NB4 (cell line): ENCODE results near the gene EIF4G3.
A peak's percentile ranks its signal among the peaks of the same experiment; 100 is the strongest.

Source experiments
- DNase-seq: peaks from one replicate; pipeline ENCODE4 v3.0.0; 2010; ENCODE audit warnings: low read depth
- H3K4me3 ChIP-seq: one replicate; pipeline ENCODE4 v1.5.1; 2011; ENCODE audit warnings: mild to moderate bottlenecking, low read depth, low read length, moderate library complexity
- MYC ChIP-seq: IDR thresholded peaks from 2 replicates; pipeline ENCODE4 v1.6.1; 2011; ENCODE audit warnings: low read depth, low read length
- POLR2A ChIP-seq: IDR thresholded peaks from 2 replicates; pipeline ENCODE4 v1.6.1; 2011; ENCODE audit warnings: mild to moderate bottlenecking; ENCODE audit not compliant: insufficient read length; ENCODE audit errors: extremely low read depth
- TF ChIP-seq, protein P1 (sequence below): IDR thresholded peaks from 2 replicates; pipeline ENCODE4 v1.6.1; 2011; ENCODE audit warnings: low read depth, low read length
- TF ChIP-seq, protein P2 (sequence below): IDR thresholded peaks from one replicate; pipeline ENCODE4 v1.5.1; 2012; ENCODE audit warnings: low read depth, low read length

EIF4G3 gene

DNA sequence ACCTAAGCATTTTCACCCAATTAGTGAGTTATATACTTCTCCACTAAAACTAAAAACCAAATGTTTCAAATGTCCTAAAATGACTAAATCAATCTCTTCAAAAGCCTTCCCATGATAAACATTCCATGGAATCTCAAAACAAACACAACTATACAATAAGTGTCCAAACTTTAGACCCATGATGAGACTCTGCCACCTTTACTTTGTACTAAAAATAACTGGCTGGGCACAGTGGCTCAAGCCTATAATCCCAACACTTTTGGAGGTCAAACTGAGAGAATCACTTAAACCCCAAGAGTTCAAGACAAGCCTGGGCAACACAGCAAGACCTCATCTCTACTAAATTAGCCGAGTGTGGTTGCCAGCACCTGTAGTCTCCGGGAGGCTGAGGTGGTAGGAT lies 87.4 kb downstream of the EIF4G3 start:
- TF ChIP-seq, protein P1, sequence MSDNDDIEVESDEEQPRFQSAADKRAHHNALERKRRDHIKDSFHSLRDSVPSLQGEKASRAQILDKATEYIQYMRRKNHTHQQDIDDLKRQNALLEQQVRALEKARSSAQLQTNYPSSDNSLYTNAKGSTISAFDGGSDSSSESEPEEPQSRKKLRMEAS: no peak
- no peak for TF ChIP-seq MYC
- no peak for DNase-seq
- no peak overlapping the region for H3K4me3 ChIP-seq

DNA sequence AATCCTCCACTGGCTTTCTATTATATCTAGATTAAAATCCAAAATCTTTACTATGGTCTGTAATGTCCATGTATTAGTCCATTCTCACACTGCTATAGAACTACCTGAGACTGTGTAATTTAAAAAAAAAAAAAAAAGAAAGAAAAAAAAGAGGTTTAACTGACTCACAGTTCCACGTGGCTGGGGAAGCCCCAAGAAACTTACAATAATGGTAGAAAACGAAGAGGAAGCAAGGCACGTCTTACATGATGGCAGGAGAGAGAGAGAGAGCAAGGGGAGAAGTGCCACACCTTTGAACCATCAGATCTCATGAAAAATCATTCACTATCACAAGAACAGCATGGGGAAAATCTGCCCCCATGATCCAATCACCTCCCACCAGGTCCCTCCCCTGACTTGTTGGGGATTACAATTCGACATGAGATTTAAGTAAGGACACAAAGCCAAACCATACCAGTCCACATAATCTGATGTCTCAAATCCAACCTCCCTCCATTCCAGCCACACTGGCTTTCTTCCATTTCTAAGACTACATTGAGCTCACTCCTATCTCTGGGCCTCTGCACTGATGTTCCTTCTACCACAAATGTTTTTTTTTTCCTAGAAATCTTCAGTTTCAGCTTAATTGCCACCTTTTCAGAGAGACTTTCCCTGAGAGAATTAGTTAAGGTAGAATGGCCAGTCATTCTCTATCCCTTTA lies 92.4 kb downstream of the EIF4G3 start:
- no peak overlapping the region for H3K4me3 ChIP-seq
- DNase-seq: no peak
- TF ChIP-seq MYC (no peak), POLR2A (no peak)
- TF ChIP-seq, protein P2, sequence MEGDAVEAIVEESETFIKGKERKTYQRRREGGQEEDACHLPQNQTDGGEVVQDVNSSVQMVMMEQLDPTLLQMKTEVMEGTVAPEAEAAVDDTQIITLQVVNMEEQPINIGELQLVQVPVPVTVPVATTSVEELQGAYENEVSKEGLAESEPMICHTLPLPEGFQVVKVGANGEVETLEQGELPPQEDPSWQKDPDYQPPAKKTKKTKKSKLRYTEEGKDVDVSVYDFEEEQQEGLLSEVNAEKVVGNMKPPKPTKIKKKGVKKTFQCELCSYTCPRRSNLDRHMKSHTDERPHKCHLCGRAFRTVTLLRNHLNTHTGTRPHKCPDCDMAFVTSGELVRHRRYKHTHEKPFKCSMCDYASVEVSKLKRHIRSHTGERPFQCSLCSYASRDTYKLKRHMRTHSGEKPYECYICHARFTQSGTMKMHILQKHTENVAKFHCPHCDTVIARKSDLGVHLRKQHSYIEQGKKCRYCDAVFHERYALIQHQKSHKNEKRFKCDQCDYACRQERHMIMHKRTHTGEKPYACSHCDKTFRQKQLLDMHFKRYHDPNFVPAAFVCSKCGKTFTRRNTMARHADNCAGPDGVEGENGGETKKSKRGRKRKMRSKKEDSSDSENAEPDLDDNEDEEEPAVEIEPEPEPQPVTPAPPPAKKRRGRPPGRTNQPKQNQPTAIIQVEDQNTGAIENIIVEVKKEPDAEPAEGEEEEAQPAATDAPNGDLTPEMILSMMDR: no peak
- TF ChIP-seq, protein P1: no peak

DNA sequence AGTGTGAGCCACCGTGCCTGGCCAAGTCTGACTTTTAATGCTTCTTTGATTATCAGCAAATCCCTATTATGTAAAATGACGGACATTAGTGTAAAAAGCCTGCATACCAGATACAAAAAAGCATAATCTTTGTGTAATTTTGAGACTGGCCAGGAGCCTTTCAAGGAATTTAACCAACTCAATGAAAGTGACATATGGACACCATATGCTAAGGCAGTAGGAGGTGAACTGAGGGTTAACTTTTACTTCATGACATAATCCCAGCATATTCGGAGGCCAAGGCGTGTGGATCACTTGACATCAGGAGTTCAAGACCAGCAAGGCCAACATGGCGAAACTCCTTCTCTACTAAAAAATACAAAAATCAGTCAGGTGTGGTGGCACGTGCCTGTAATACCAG lies 94.6 kb downstream of the EIF4G3 start:
- no peak for DNase-seq

DNA sequence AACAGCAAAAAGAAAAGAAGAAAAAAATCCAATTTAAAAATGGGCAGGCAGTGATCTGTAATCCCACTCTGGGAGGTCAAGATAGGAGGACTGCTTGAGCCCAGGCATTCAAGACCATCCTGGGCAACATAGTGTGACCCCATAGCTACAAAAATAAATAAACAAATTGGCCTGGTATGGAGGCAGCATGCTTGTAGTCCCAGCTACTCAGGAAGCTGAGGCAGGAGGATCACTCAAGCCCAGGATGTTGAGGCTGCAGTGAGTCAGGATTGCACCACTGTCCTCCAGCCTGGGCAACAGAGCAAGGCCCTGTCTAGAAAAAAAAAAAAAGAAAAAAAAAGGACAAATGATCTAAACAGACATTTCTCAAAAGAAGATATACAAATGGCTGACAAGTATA lies 99.6 kb downstream of the EIF4G3 start:
- no peak overlapping the region for H3K4me3 ChIP-seq
- DNase-seq: peak; percentile 68
- TF ChIP-seq, protein P1: no peak
- no peak for TF ChIP-seq MYC
- TF ChIP-seq, protein P2: no peak
- TF ChIP-seq POLR2A: no peak

More for the DNA sequence above, 94.6 kb downstream of the EIF4G3 start:
- no peak overlapping the region for H3K4me3 ChIP-seq
- TF ChIP-seq, protein P1: no peak
- no peak for TF ChIP-seq MYC
- TF ChIP-seq, protein P2: no peak

DNA sequence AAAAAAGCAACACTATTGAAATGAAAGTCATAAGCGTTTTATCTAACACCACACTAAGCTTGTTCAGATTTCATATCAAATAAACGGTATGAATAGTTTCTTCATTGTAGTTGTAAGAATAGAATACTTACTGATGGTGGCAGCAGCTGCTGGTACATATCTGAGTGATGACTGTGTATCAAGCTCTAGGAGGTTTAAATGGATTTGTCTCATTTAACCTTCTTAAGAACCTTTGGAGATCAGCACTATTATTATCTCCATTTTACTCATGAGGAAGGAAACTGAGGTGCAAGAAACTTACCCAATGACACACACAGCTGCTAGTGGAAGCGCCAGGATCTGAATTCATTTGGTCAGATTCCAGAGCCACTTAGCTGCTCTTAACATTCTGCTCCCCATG lies 104.0 kb downstream of the EIF4G3 start:
- no peak for DNase-seq
- TF ChIP-seq MYC (no peak), POLR2A (no peak)
- TF ChIP-seq, protein P2: no peak
- TF ChIP-seq, protein P1: no peak
- no peak overlapping the region for H3K4me3 ChIP-seq

DNA sequence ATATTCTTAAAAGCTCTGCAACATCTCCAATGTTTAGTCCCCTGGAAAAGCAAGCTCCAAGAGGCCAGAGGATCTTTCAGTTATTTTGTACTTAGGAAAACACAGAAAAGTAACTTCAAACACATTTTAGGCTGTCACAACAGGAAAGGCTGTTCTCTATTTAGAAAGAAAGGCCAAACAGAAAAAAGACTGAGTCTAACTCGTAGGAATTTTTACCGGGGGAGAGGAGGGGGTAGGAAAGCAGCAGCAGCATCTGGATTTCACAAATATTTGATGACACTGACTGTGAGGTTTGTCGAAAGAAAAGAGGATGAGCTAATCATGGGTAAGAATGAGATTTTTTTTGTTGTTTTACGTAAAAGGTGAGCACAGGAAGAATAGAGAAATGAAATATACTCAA lies 107.1 kb downstream of the EIF4G3 start:
- no peak for DNase-seq
- H3K4me3 ChIP-seq: no peak overlapping the region
- TF ChIP-seq MYC: no peak
- no peak for TF ChIP-seq POLR2A
- TF ChIP-seq, protein P2: no peak
- TF ChIP-seq, protein P1: no peak
